ENCODE results near the gene STAT5A.

STAT5A gene

DNA sequence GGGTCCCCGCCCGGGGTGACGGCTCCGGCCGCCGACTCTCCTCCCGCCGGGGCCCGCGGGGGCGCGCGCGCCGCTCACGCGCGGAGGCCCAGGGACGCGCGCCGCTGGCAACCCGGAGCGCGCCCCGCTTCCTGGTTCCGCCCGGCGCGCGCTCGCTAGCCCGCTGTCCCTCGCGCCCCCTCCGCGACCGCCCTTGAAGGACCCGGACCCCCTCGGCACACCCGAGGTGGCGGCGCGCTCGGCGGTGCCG lies 12.0 kb upstream of the STAT5A start, which contains the start of gene STAT5B:
STAT5B (minus strand) TSS at position 33 of the 250 bp plus-strand sequence. CDS start 44,264 bp downstream, outside the sequence.
- peak; percentile 80 for DNase-seq (ENCODE audit: low read depth)
- H3K4me3 ChIP-seq (ENCODE audit: low read depth, low read length), result peak within 1 kb of the TSS; percentile 66
- peak; percentile 67 for TF ChIP-seq POLR2A (IDR thresholded peaks at IDR 0.05; ENCODE audit: extremely low read depth, insufficient read length)
- TF ChIP-seq, protein P1, sequence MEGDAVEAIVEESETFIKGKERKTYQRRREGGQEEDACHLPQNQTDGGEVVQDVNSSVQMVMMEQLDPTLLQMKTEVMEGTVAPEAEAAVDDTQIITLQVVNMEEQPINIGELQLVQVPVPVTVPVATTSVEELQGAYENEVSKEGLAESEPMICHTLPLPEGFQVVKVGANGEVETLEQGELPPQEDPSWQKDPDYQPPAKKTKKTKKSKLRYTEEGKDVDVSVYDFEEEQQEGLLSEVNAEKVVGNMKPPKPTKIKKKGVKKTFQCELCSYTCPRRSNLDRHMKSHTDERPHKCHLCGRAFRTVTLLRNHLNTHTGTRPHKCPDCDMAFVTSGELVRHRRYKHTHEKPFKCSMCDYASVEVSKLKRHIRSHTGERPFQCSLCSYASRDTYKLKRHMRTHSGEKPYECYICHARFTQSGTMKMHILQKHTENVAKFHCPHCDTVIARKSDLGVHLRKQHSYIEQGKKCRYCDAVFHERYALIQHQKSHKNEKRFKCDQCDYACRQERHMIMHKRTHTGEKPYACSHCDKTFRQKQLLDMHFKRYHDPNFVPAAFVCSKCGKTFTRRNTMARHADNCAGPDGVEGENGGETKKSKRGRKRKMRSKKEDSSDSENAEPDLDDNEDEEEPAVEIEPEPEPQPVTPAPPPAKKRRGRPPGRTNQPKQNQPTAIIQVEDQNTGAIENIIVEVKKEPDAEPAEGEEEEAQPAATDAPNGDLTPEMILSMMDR (IDR thresholded peaks at IDR 0.05; ENCODE audit: low read depth, low read length), result no peak
- TF ChIP-seq MYC (IDR thresholded peaks at IDR 0.05; ENCODE audit: low read depth, low read length), result no peak

DNA sequence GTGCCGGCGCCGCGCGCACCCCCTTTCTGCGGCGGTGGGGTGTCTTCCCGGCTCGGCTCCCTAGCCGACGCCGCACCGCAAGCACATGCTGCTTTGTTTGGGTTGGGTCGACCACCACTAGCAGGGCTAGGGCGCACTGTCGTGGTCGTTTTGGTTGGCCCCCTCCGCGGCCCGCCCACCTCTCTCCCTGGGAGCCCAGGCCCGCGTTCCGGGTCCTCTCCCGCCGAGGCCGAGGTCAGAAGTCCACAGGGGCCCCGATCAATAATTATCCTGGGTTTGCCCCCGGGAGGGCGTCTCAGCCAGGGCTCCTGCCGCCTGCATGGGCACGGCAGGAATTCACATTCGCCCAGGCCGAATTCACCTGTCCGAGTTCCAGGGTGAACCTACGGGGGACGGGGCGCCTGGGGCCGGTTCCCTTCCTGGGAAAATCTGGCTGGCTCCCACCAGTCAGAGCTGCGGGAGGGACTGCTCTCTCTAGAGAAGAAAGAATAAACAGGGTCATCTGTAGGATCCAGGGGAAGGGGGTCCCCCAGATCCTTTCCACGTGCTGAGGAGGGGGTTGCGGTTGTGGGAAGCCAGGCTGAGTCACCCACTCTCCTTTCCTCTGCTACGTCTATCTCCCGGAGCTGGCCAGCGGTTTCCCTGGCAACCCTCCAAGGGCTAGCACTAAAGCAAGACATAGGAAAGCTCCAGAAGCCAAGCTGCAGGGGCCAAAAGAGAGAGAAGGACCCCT lies 11.5 kb upstream of the STAT5A start:
- H3K4me3 ChIP-seq (ENCODE audit: low read depth, low read length), result peak overlapping the region; percentile 49
- peak; percentile 78 for DNase-seq (ENCODE audit: low read depth)

DNA sequence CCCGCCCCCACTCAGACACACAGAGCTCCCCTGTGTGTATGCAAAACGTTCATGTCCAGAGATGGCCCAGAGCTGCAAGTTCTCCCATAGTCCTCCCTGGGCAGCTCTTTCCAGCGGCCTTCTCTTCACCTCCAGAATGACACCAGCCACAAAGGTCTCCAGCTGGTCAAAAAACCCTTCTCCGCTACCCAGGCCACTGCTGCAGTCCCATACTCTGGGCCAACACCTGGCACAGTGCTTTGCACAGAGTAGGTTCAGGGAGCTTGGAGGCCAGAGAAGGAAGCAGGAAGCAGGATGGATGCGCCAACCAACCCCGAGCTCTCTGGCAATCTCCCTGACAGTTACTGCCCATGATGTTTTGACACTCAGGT lies 11.0 kb upstream of the STAT5A start:
- DNase-seq (ENCODE audit: low read depth), result no peak

More for the DNA sequence above, 11.5 kb upstream of the STAT5A start:
- TF ChIP-seq, protein P2, sequence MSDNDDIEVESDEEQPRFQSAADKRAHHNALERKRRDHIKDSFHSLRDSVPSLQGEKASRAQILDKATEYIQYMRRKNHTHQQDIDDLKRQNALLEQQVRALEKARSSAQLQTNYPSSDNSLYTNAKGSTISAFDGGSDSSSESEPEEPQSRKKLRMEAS (IDR thresholded peaks at IDR 0.05; ENCODE audit: low read depth, low read length), result peak; percentile 89
- no peak for TF ChIP-seq POLR2A (IDR thresholded peaks at IDR 0.05; ENCODE audit: extremely low read depth, insufficient read length)
- peak; percentile 83 for TF ChIP-seq MYC (IDR thresholded peaks at IDR 0.05; ENCODE audit: low read depth, low read length)

DNA sequence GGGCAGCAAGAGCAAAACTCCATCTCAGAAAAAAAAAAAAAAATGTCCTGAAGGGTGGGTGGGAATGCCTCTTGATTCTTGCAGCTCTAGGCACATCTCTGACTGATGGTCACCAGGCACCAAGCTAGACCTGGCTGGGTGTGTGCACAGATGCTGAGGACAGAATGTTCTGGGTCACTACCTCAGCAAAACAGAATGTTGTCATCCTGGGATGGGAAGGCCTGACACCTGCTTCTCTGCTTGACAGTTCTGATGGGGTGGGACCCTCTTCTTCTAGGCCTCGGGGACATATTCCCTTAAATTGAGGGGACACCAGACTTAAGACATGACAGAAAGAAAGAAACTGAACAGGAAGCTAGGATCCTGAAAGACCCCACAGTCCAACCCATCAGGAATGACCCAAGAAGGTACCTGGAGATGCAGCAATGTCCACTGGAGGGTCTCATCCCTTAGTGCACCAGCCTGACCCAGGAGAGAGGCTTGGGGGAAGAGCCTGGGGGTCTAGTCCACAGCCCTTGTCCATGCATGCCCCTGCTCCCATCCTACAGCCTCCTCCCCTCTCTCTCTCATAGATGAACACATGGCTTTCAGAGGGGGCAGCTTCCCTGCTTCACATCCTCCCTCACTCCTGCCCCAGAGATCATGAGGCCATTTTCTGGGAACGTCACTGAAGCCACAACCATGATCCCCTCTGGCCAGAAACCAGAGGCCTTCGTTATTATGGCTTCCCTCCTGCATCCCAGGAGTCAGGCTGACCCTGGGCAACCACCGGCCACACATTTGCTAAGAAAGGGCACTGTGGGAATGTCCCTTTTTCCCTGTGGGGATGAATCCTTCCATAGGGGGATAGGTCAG lies 8.3 kb upstream of the STAT5A start:
- no peak for DNase-seq (ENCODE audit: low read depth)
- TF ChIP-seq, protein P1 (IDR thresholded peaks at IDR 0.05; ENCODE audit: low read depth, low read length), result no peak
- no peak for TF ChIP-seq MYC (IDR thresholded peaks at IDR 0.05; ENCODE audit: low read depth, low read length)
- no peak for TF ChIP-seq POLR2A (IDR thresholded peaks at IDR 0.05; ENCODE audit: extremely low read depth, insufficient read length)
- TF ChIP-seq, protein P2 (IDR thresholded peaks at IDR 0.05; ENCODE audit: low read depth, low read length), result no peak
- H3K4me3 ChIP-seq (ENCODE audit: low read depth, low read length), result no peak overlapping the region

More for the DNA sequence above, 11.0 kb upstream of the STAT5A start:
- H3K4me3 ChIP-seq (ENCODE audit: low read depth, low read length), result no peak overlapping the region
- TF ChIP-seq, protein P2 (IDR thresholded peaks at IDR 0.05; ENCODE audit: low read depth, low read length), result no peak
- no peak for TF ChIP-seq MYC (IDR thresholded peaks at IDR 0.05; ENCODE audit: low read depth, low read length)
- no peak for TF ChIP-seq POLR2A (IDR thresholded peaks at IDR 0.05; ENCODE audit: extremely low read depth, insufficient read length)

DNA sequence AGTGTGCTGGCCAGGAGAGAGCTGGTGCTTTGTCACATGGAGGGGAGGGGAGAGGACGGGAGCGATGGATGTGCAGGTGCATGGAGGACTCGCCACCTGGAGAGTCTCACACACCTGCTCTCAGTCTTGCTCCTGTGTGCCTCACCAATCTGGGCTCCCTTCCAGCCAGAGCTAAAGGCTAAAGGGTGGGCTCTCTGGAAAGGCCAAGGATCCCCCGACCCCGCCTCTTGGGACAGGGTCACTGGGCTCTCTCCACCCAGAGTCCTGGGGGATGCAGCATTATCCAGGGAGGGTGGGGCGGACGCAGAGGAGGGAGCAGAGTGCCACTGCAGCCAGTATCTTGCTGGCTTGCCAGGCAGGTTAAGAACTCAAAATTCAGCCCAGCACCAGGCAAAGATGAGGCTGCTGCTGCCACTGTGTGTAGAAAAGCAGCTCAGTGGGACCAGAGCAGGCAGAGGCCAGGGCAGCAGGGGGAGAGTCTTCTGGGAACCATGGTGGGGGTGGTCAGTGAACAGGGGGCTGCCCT lies 6.7 kb upstream of the STAT5A start:
- TF ChIP-seq, protein P2 (IDR thresholded peaks at IDR 0.05; ENCODE audit: low read depth, low read length), result no peak
- TF ChIP-seq POLR2A (IDR thresholded peaks at IDR 0.05; ENCODE audit: extremely low read depth, insufficient read length), result no peak
- TF ChIP-seq, protein P1 (IDR thresholded peaks at IDR 0.05; ENCODE audit: low read depth, low read length), result no peak
- TF ChIP-seq MYC (IDR thresholded peaks at IDR 0.05; ENCODE audit: low read depth, low read length), result no peak
- no peak for DNase-seq (ENCODE audit: low read depth)
- H3K4me3 ChIP-seq (ENCODE audit: low read depth, low read length), result no peak overlapping the region

DNA sequence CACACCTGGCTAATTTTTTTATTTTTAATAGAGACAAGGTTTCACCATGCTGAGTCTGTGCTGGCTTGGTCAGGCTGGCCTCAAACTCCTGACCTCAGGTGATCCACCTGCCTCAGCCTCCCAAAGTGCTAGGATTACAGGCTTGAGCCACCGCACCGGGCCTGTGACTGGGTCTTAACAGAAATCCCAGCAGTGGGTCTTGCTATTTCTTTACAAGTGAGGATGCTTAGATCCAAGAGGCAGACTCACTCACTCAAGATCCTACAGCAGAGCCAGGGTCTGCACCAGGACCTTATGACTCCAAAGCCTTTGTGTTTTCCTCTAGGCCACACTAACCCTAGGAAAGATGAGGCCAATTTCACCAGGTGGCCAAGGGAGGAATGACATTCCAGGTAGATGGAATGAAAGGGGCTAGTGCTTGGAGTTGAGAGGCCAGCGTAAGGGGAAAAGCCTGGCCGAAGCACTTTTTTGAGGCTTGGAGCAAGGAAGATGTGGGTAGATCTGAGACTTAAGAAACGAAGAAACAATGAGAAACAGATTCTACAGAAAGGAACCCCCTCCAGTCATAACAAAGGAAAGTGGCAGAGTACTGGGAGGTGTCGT lies 5.7 kb upstream of the STAT5A start:
- H3K4me3 ChIP-seq (ENCODE audit: low read depth, low read length), result no peak overlapping the region
- TF ChIP-seq, protein P1 (IDR thresholded peaks at IDR 0.05; ENCODE audit: low read depth, low read length), result no peak
- TF ChIP-seq, protein P2 (IDR thresholded peaks at IDR 0.05; ENCODE audit: low read depth, low read length), result no peak
- DNase-seq (ENCODE audit: low read depth), result no peak

Data from NB4 (cell line).